AG20443 (cell line): ENCODE data around the gene RFC1.
"Not testable (repeated sequence)": the region's sequence is repeated elsewhere in the genome, so short reads cannot be mapped to it uniquely, and the experiment has no call there.

Experiments
- DNase-seq: peaks from one replicate; pipeline ENCODE4 v3.0.0; 2012; ENCODE audit warnings: low spot score, mixed read lengths

RFC1 gene

GRCh38 chr4:39305912-39306677, 60.1 kb downstream of the RFC1 start:
- no peak for DNase-seq

DNA sequence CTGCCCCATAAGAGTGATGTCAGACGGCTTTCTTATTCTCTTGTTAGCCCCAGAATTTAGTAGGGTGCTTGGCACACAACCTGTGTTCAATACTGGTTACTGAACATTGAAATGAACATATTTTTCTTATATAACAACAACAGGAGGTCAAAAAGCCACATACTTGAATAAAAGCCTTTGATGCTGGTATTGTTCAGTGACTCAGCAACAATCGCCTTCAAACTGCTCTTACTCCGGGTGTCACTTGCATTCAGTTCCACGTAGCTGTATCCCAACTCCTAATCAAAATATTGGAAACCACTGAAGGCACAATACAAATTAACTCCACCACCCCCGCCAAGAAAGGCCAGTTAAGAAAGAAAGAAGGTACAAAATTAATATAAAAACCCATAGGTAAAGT, 61.5 kb downstream of the RFC1 start:
- DNase-seq: no peak

GRCh38 chr4:39303871-39304270, 62.3 kb downstream of the RFC1 start:
- DNase-seq: no peak

DNA sequence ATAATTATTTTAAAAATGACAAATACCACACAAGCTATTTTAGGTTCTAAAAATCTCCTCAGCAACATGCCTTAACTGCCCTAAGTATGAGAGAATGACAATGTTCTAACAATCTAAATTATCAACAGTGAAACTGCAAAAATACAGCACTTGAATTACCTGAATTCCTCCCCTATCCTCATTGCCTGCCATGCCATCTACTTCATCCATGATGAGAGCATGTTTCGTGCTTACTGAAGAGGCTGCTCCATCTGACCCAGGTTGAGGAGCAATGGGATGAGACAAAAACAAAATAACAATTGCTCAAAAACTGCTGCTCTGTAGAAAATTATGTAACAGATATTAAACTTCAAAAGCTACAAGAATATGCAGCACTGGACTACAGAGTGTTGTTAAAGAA, 63.3 kb downstream of the RFC1 start:
- no peak for DNase-seq

DNA sequence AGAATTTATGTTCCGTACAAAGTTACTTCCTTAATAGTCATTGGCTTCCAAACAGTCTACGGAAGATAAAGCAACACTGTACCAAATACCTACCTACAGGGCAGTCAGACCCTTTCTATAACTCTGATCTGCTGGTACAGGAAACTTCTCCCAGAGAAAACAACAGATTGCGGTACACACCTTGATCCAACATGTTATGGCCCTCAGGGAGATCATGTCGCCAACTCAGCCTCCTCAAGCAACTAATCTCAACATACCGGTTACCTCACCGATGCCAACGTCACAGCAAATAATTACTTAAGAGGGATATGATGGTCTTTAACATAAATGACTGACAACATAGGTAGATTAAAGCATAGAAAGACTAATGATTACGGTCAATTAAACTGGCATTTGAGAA, 70.4 kb downstream of the RFC1 start:
- DNase-seq: no peak

- not testable (repeated sequence) for DNase-seq
Observed at GRCh38 chr4:39292433-39292832, 73.7 kb downstream of the RFC1 start.

GRCh38 chr4:39291686-39292085, 74.5 kb downstream of the RFC1 start:
- DNase-seq: no peak

DNA sequence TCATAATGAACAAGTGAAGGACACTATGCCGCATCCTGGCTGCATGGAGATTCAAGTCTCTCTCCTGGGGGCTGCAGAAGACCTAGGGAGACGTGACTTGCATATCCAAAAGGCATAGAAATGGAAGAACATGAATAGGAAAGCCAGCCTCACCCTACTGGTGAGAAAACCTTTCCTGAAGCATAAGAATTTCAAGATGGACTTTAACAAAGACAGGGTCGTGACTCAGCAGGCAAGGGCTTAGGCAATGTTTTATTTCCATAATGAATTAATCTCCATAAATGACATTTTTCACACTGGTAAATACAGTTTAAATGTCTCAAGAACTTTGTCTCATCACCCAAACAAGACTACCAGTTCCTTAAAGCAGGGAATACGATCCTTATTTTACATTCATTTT, 78.9 kb downstream of the RFC1 start:
- DNase-seq: no peak

GRCh38 chr4:39286263-39286662, 79.9 kb downstream of the RFC1 start:
- DNase-seq: no peak

GRCh38 chr4:39285853-39286252, 80.3 kb downstream of the RFC1 start:
- no peak for DNase-seq

DNA sequence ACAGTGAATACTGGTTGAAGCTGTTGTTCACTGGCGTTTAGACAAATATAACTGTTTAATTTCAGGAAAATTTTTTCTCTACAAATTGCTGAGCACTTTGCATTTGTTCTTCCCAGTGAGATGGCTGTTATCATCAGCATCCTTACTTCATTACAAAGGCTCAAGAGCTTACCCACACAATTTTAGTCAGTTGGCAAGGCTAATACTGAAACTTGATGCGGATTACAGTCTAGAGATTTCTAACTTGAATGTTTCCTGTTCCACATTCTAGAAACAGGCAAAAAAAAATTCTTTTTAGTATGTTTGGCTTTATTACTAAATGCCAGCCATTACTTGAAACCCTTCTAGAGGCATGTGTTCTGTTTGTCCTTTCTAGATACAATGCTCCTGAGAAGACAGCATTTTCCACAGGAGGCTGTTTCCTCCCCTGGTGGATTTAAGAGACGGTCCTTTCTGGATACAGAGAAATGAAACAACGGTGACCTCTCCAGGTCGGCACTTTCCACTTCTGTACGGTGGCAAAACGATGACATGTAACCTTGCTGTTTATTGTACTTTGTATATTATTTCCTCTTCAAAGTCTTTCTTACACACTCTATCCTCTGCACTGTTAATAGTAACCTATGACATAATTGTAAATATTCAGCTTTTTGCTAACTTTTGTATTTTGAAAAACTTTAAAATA, 80.9 kb downstream of the RFC1 start:
- DNase-seq: no peak

DNA sequence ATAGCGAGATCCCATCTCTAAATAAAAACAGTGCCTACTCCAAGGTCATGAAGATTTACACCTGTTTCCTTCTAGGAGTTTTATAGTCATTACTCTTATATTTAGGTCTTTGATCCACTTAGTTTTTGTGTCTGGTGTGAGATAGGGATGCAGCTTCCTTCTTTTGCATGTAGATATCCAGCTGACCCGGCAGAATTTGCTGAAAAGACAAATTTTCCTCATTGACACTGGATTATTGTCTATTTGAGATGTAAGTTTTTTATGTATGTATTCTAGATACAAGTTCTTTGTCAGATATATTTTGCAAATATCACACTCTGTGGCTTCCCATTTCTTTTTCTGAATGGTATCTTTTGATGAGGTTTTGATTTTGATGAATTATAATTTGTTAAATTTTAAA, 85.4 kb downstream of the RFC1 start:
- DNase-seq: no peak

GRCh38 chr4:39279416-39279815, 86.7 kb downstream of the RFC1 start:
- DNase-seq: no peak

GRCh38 chr4:39278476-39278875, 87.7 kb downstream of the RFC1 start:
- no peak for DNase-seq

GRCh38 chr4:39277661-39278060, 88.5 kb downstream of the RFC1 start:
- not testable (repeated sequence) for DNase-seq

DNA sequence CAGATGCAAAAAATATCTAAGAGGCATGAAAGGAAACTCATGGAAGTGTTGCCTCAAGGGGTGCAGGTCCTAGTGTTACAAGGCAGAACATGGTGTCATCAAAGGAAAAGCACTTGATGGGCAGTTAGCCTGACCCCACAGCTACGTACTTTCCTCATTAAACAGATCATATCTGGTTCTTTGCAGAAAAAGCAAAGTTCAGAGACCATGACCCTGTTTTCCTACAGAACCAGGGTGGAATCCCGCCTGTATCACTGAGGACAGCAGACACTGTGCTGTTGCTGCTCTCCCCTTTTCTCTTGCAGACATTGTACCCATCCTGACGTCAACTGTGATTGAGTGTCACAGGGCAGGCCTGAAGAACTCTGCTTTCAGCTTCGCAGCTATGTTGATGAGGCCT, 91.7 kb downstream of the RFC1 start:
- no peak for DNase-seq

DNA sequence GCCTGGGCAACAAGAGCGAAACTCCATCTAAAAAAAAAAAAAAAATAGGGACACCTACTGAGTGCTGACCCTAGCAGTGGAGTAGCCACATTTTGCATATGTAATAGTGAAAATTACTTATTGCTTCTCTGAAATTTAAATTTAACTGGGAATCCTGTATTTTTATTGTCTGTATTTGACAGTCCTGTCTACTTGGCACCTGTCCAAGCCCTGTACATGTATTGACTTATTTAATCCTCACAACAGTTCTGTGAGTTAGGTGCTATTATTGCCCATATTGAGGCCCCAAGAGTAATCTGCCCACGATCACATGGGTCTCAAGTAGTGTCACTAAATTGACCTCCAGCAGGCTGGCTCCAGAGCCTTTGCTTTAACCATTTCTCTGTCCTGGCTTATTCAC, 102.3 kb downstream of the RFC1 start:
- DNase-seq: no peak

DNA sequence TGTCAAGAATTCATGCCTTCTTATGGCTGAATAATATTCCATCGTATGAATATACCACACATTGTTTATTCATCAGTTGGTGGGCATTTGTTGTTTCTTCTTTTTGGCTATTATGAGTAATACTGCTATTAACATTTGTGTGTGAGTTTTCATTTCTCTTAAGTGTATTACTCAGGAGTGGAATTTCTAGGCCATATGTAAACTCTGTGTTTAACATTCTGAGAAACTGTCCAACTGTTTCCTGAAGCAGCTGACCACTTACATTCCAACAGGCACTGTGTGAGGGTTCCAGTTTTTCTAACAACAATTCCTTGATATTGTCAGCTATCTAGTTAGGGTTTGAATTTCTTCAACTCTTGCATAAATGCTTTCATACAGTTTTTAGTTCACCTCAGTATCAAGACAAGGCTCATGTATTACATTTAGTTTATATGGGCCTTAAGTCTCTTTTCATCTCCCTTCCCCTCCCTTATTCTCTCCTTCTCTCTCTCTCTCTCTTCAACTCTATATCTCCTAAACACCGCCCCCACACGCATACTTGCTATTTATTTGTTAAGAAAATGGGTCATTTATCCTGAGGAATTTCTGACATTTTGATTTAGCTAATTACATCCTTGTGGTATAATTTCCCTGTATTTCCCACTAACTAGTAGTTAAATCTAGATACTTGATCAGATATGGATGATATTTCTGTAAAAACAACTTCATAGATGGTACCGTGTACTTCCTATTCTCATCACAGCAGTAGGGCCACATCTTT, 106.4 kb downstream of the RFC1 start:
- no peak for DNase-seq

- no peak for DNase-seq
Observed at GRCh38 chr4:39256436-39256835, 109.7 kb downstream of the RFC1 start.

GRCh38 chr4:39255871-39256270, 110.3 kb downstream of the RFC1 start:
- no peak for DNase-seq

DNA sequence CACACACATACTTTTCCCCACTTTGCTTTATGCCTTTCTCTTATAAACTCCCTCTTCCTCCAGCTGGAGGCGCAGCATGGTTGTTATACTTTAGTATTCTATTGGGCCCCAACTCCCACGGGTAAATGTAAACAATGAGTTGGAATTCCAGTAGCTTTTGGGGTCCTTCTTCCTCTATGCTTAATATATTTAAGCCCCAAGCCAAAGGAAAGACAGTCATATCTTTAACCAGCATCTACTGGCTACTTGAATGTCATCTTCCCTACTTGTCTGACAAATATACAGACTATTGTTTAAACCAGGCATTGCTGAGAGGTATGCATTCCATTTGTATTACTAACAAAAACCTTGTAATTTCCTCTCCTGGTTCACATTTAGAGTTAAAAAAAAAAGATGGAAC, 110.9 kb downstream of the RFC1 start:
- peak; percentile 27 for DNase-seq

GRCh38 chr4:39243462-39243861, 122.7 kb downstream of the RFC1 start:
- DNase-seq: no peak
